Activated T-cell treated with anti-CD3 and anti-CD28 coated beads, Interleukin-2, amount 50 U/mL, for 4 hours (primary cell): ENCODE data around the gene PTPN9. TPM values are rescaled to one million over a fixed set of nuclear protein-coding genes. Genes with fewer than 3 reads are reported as not detected.
"Not testable (repeated sequence)": the region's sequence is repeated elsewhere in the genome, so short reads cannot be mapped to it uniquely, and the experiment has no call there.

ENCODE experiments used
- ATAC-seq, 2 donors: fragments of 200-7000 bp; cut with Tn5 transposase; one replicate each; pipeline ENCODE4 v1.10.0; 2021
- DNase-seq: peaks from one replicate; pipeline ENCODE4 v3.0.0-alpha.2; 2020
- H3K27me3 Mint-ChIP-seq: one replicate; pipeline ENCODE4 v1.8.0; 2021; ENCODE audit warnings: low read depth, mixed read lengths
- H3K36me3 Mint-ChIP-seq: one replicate; pipeline ENCODE4 v1.8.0; 2022; ENCODE audit warnings: mixed read lengths; ENCODE audit not compliant: insufficient read depth
- H3K4me1 Mint-ChIP-seq: one replicate; pipeline ENCODE4 v1.8.0; 2021; ENCODE audit warnings: low read depth, mixed read lengths
- H3K4me3 Mint-ChIP-seq: one replicate; pipeline ENCODE4 v1.8.0; 2021; ENCODE audit warnings: mild to moderate bottlenecking, moderate library complexity, mixed read lengths
- H3K9me3 Mint-ChIP-seq: one replicate; pipeline ENCODE4 v1.8.0; 2021; ENCODE audit warnings: mixed read lengths
- total RNA-seq, 3 donors: library from RNA; stranded (reverse); gene quantifications; one replicate each; pipeline ENCODE4 v1.2.1, GENCODE V29; 2021

Gene PTPN9
- total RNA-seq, 3 donors from 2014 or later: 11.2 to 14.9 (median 14.4) TPM

- H3K27me3 Mint-ChIP-seq, H3K36me3 Mint-ChIP-seq, H3K4me3 Mint-ChIP-seq, DNase-seq, H3K9me3 Mint-ChIP-seq, ATAC-seq: not testable (repeated sequence)
- H3K4me1 Mint-ChIP-seq: peaks cover 61% of the 10 kb centered on the region
These were observed 130.9 kb downstream of the PTPN9 start for GRCh38 chr15:75448171-75448570.

GRCh38 chr15:75446151-75446550 is 133.0 kb downstream of the PTPN9 start:
- Mint-ChIP-seq H3K4me1 (peaks cover 60% of the 10 kb centered on the region), H3K4me3 (no peak overlapping the region), H3K36me3 (peaks cover 14% of the 10 kb centered on the region), H3K27me3 (no peaks in the 10 kb centered on the region), H3K9me3 (no peaks in the 10 kb centered on the region)
- DNase-seq: no peak
- ATAC-seq: no peak

GRCh38 chr15:75445324-75445723 is 133.8 kb downstream of the PTPN9 start:
- peaks cover 14% of the 10 kb centered on the region for H3K36me3 Mint-ChIP-seq
- H3K4me1 Mint-ChIP-seq: peaks cover 59% of the 10 kb centered on the region
- H3K4me3 Mint-ChIP-seq, H3K27me3 Mint-ChIP-seq, ATAC-seq, DNase-seq, H3K9me3 Mint-ChIP-seq: not testable (repeated sequence)

- peaks cover 51% of the 10 kb centered on the region for H3K4me1 Mint-ChIP-seq
- H3K27me3 Mint-ChIP-seq, H3K4me3 Mint-ChIP-seq, DNase-seq, H3K9me3 Mint-ChIP-seq, ATAC-seq: not testable (repeated sequence)
- H3K36me3 Mint-ChIP-seq: peaks cover 14% of the 10 kb centered on the region
These were observed 135.1 kb downstream of the PTPN9 start for GRCh38 chr15:75443972-75444453.

- Mint-ChIP-seq H3K4me1 (peaks cover 46% of the 10 kb centered on the region), H3K36me3 (peaks cover 19% of the 10 kb centered on the region), H3K4me3 (no peak overlapping the region), H3K9me3 (no peaks in the 10 kb centered on the region), H3K27me3 (no peaks in the 10 kb centered on the region)
- no peak for DNase-seq
- ATAC-seq: no peak
These were observed 141.4 kb downstream of the PTPN9 start for GRCh38 chr15:75437721-75438120.

- Mint-ChIP-seq H3K36me3 (peaks cover 19% of the 10 kb centered on the region), H3K4me3 (no peak overlapping the region), H3K9me3 (no peaks in the 10 kb centered on the region), H3K4me1 (peaks cover 51% of the 10 kb centered on the region), H3K27me3 (no peaks in the 10 kb centered on the region)
- DNase-seq: no peak
- ATAC-seq: no peak
These were observed 142.2 kb downstream of the PTPN9 start for GRCh38 chr15:75436881-75437280.

GRCh38 chr15:75431682-75432081 is 147.4 kb downstream of the PTPN9 start:
- H3K4me1 Mint-ChIP-seq: peaks cover 48% of the 10 kb centered on the region
- ATAC-seq: no peak
- DNase-seq: no peak
- H3K4me3 Mint-ChIP-seq: no peak overlapping the region
- no peaks in the 10 kb centered on the region for H3K9me3 Mint-ChIP-seq
- H3K27me3 Mint-ChIP-seq: no peaks in the 10 kb centered on the region
- peaks cover 18% of the 10 kb centered on the region for H3K36me3 Mint-ChIP-seq

GRCh38 chr15:75431270-75431669 is 147.8 kb downstream of the PTPN9 start:
- H3K36me3 Mint-ChIP-seq: peaks cover 20% of the 10 kb centered on the region
- H3K9me3 Mint-ChIP-seq: no peaks in the 10 kb centered on the region
- H3K4me1 Mint-ChIP-seq: peaks cover 46% of the 10 kb centered on the region
- H3K27me3 Mint-ChIP-seq: no peaks in the 10 kb centered on the region
- H3K4me3 Mint-ChIP-seq: no peak overlapping the region
- no peak for DNase-seq
- no peak for ATAC-seq

GRCh38 chr15:75430259-75430658 is 148.9 kb downstream of the PTPN9 start:
- H3K4me1 Mint-ChIP-seq: peaks cover 49% of the 10 kb centered on the region
- ATAC-seq (no peak), DNase-seq (no peak)
- no peaks in the 10 kb centered on the region for H3K27me3 Mint-ChIP-seq
- no peaks in the 10 kb centered on the region for H3K9me3 Mint-ChIP-seq
- peaks cover 18% of the 10 kb centered on the region for H3K36me3 Mint-ChIP-seq
- no peak overlapping the region for H3K4me3 Mint-ChIP-seq

GRCh38 chr15:75428152-75428551 is 151.0 kb downstream of the PTPN9 start:
- ATAC-seq (no peak), DNase-seq (no peak)
- Mint-ChIP-seq H3K9me3 (no peaks in the 10 kb centered on the region), H3K4me1 (peaks cover 38% of the 10 kb centered on the region), H3K36me3 (peaks cover 17% of the 10 kb centered on the region), H3K4me3 (no peak overlapping the region), H3K27me3 (no peaks in the 10 kb centered on the region)

GRCh38 chr15:75425966-75426500 is 153.1 kb downstream of the PTPN9 start:
- H3K27me3 Mint-ChIP-seq: no peaks in the 10 kb centered on the region

GRCh38 chr15:75422554-75422953 is 156.6 kb downstream of the PTPN9 start:
- ATAC-seq (no peak), DNase-seq (no peak)
- peaks cover 13% of the 10 kb centered on the region for H3K4me1 Mint-ChIP-seq
- H3K36me3 Mint-ChIP-seq: peaks cover 23% of the 10 kb centered on the region
- no peak overlapping the region for H3K4me3 Mint-ChIP-seq
- no peaks in the 10 kb centered on the region for H3K27me3 Mint-ChIP-seq
- H3K9me3 Mint-ChIP-seq: no peaks in the 10 kb centered on the region

More at GRCh38 chr15:75425966-75426500, 153.1 kb downstream of the PTPN9 start:
- H3K36me3 Mint-ChIP-seq: peaks cover 28% of the 10 kb centered on the region
- H3K9me3 Mint-ChIP-seq: no peaks in the 10 kb centered on the region
- no peak overlapping the region for H3K4me3 Mint-ChIP-seq
- DNase-seq (no peak), ATAC-seq (no peak)
- H3K4me1 Mint-ChIP-seq: peaks cover 23% of the 10 kb centered on the region

GRCh38 chr15:75420698-75421097 is 158.4 kb downstream of the PTPN9 start:
- Mint-ChIP-seq H3K27me3 (no peaks in the 10 kb centered on the region), H3K9me3 (no peaks in the 10 kb centered on the region), H3K4me1 (peaks cover 10% of the 10 kb centered on the region), H3K4me3 (no peak overlapping the region), H3K36me3 (peaks cover 21% of the 10 kb centered on the region)
- DNase-seq (no peak), ATAC-seq (no peak)

- H3K4me1 Mint-ChIP-seq: peaks cover 11% of the 10 kb centered on the region
- H3K9me3 Mint-ChIP-seq: no peaks in the 10 kb centered on the region
- DNase-seq: no peak
- H3K36me3 Mint-ChIP-seq: peaks cover 30% of the 10 kb centered on the region
- no peaks in the 10 kb centered on the region for H3K27me3 Mint-ChIP-seq
- no peak overlapping the region for H3K4me3 Mint-ChIP-seq
- no peak for ATAC-seq
These were observed 162.5 kb downstream of the PTPN9 start for GRCh38 chr15:75416584-75416983.
